ENCODE data around the gene OR56A1. TPM values are rescaled to one million over a fixed set of nuclear protein-coding genes. Genes with fewer than 3 reads are reported as not detected.

OR56A1 gene
- total and polyA plus RNA-seq, 2 donors (not counting 1 experiment from before 2014, with no cell fraction given): not detected

- Histone ChIP-seq H2AFZ (ENCODE audit: insufficient read depth, low read depth, low read length, poor library complexity, severe bottlenecking) (no peak overlapping the region), H3K36me3 (replicated peaks in 1 of 2; ENCODE audit: control extremely low read depth in 1 of 2, control insufficient read depth in 1 of 2, extremely low read depth in 1 of 2, insufficient read depth in 2 of 2, low read length in 1 of 2) (no peaks in the 10 kb centered on the region), H3K9ac (ENCODE audit: low read length) (no peak overlapping the region), H3K27ac (ENCODE audit: low read length in 2 of 2) (no peak overlapping the region), H3K4me3 (ENCODE audit: control extremely low read depth in 1 of 5, extremely low read depth in 1 of 5, insufficient read depth in 1 of 5, low read depth in 2 of 5, low read length in 4 of 5) (no peak overlapping the region), H3K27me3 (replicated peaks in 1 of 4; ENCODE audit: control extremely low read depth in 1 of 4, control insufficient read depth in 3 of 4, insufficient read depth in 4 of 4, low read length in 3 of 4) (no peaks in the 10 kb centered on the region), H3K9me3 (ENCODE audit: control extremely low read depth in 1 of 3, control insufficient read depth in 2 of 3, insufficient read depth in 1 of 3, low read length in 2 of 3) (no peaks in the 10 kb centered on the region), H3K4me2 (replicated peaks; ENCODE audit: low read depth, low read length, poor library complexity, severe bottlenecking) (no peak overlapping the region), H4K20me1 (ENCODE audit: control insufficient read depth, insufficient read depth, low read length, poor library complexity, severe bottlenecking) (no peaks in the 10 kb centered on the region), H3K79me2 (ENCODE audit: control insufficient read depth, insufficient read depth, low read length) (no peaks in the 10 kb centered on the region), H3K4me1 (ENCODE audit: control insufficient read depth in 2 of 2, insufficient read depth in 2 of 2, low read length in 2 of 2) (no peaks in the 10 kb centered on the region)
- 22% methylated on average over 1 of the region's 4 CpGs for WGBS (ENCODE audit: insufficient coverage)
- ChIA-PET CTCF (no interaction called here), POLR2A (no interaction called here)
- Mint-ChIP-seq H3K9me3 (ENCODE audit: insufficient read depth) (no peaks in the 10 kb centered on the region), H3K27me3 (peaks cover 4% of the 10 kb centered on the region), H3K4me3 (no peak overlapping the region), H3K4me1 (no peaks in the 10 kb centered on the region), H3K27ac (no peak overlapping the region)
- DNase-seq: no peak
- no peak for TF ChIP-seq CTCF (IDR thresholded peaks at IDR 0.05)
- no peak for TF ChIP-seq EZH2 (IDR thresholded peaks at IDR 0.05; ENCODE audit: borderline replicate concordance, insufficient read depth, low read depth, low read length, poor library complexity, severe bottlenecking)
- intact Hi-C loops (cut with micrococcal nuclease): no loop called here
- no peak for ATAC-seq (ENCODE audit: low read depth)
These were observed 36.9 kb upstream of the OR56A1 start for GRCh38 chr11:6067502-6067901.

- DNase-seq: no peak
- no peak overlapping the region for H3K9ac ChIP-seq (ENCODE audit: low read length)
- no peaks in the 10 kb centered on the region for H3K79me2 ChIP-seq (ENCODE audit: control insufficient read depth, insufficient read depth, low read length)
- no peak overlapping the region for H3K4me2 ChIP-seq (replicated peaks; ENCODE audit: low read depth, low read length, poor library complexity, severe bottlenecking)
- CTCF ChIA-PET: no interaction called here
- no peaks in the 10 kb centered on the region for H3K4me1 ChIP-seq (ENCODE audit: control insufficient read depth in 2 of 2, insufficient read depth in 2 of 2, low read length in 2 of 2)
- H3K4me3 Mint-ChIP-seq: no peak overlapping the region
- peaks cover 0 to 3% (median 0%) of the 10 kb centered on the region in 4 experiments for H3K27me3 ChIP-seq (replicated peaks in 1 of 4; ENCODE audit: control extremely low read depth in 1 of 4, control insufficient read depth in 3 of 4, insufficient read depth in 4 of 4, low read length in 3 of 4)
- H3K4me1 Mint-ChIP-seq: no peaks in the 10 kb centered on the region
- POLR2A ChIA-PET: no interaction called here
- no peak overlapping the region for H3K4me3 ChIP-seq (ENCODE audit: control extremely low read depth in 1 of 5, extremely low read depth in 1 of 5, insufficient read depth in 1 of 5, low read depth in 2 of 5, low read length in 4 of 5)
- TF ChIP-seq EZH2 (IDR thresholded peaks at IDR 0.05; ENCODE audit: borderline replicate concordance, insufficient read depth, low read depth, low read length, poor library complexity, severe bottlenecking) (no peak), CTCF (IDR thresholded peaks at IDR 0.05) (no peak)
- H4K20me1 ChIP-seq (ENCODE audit: control insufficient read depth, insufficient read depth, low read length, poor library complexity, severe bottlenecking): no peaks in the 10 kb centered on the region
- intact Hi-C loops (cut with micrococcal nuclease): no loop called here
- H3K27ac Mint-ChIP-seq: no peak overlapping the region
- ATAC-seq (ENCODE audit: low read depth): no peak
- no peaks in the 10 kb centered on the region for H3K36me3 ChIP-seq (replicated peaks in 1 of 2; ENCODE audit: control extremely low read depth in 1 of 2, control insufficient read depth in 1 of 2, extremely low read depth in 1 of 2, insufficient read depth in 2 of 2, low read length in 1 of 2)
- 68% methylated on average over 4 of the region's 5 CpGs for WGBS (ENCODE audit: insufficient coverage)
- H3K9me3 Mint-ChIP-seq (ENCODE audit: insufficient read depth): no peaks in the 10 kb centered on the region
- H2AFZ ChIP-seq (ENCODE audit: insufficient read depth, low read depth, low read length, poor library complexity, severe bottlenecking): no peak overlapping the region
- H3K27ac ChIP-seq (ENCODE audit: low read length in 2 of 2): no peak overlapping the region
- peaks cover 15% of the 10 kb centered on the region for H3K27me3 Mint-ChIP-seq
- H3K9me3 ChIP-seq (ENCODE audit: control extremely low read depth in 1 of 3, control insufficient read depth in 2 of 3, insufficient read depth in 1 of 3, low read length in 2 of 3): peaks cover 0 to under 1% (median 0%) of the 10 kb centered on the region in 3 donors
These were observed 32.3 kb upstream of the OR56A1 start for GRCh38 chr11:6062691-6063358.
